DMS79 (cell line): ENCODE data around the gene PISD.
"Not testable (repeated sequence)": the region's sequence is repeated elsewhere in the genome, so short reads cannot be mapped to it uniquely, and the experiment has no call there.

Experiments used
- DNase-seq: peaks from one replicate; lab custom pipeline; 2025; lab: John Stamatoyannopoulos, UW

PISD gene

DNA sequence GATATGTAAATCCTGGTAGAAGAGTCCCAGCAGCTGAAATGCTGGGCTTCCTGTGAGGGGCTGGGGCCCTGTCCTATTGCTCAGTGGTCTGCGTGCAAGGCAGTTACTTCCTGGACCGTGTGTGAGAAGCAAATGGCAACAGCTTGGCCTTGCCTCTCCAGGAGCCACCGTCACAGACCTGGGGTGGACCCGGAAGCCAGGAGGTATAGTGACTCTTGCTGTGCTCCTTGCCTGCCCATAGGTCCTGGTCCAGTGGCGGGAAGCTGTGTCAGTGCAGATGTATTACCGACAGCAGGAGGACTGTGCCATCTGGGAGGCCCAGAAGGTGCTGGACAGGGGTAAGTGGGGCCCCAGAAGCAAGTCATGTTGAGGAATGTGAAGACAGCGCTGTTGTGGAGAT, 54.3 kb downstream of the PISD start:
- no peak for DNase-seq

DNA sequence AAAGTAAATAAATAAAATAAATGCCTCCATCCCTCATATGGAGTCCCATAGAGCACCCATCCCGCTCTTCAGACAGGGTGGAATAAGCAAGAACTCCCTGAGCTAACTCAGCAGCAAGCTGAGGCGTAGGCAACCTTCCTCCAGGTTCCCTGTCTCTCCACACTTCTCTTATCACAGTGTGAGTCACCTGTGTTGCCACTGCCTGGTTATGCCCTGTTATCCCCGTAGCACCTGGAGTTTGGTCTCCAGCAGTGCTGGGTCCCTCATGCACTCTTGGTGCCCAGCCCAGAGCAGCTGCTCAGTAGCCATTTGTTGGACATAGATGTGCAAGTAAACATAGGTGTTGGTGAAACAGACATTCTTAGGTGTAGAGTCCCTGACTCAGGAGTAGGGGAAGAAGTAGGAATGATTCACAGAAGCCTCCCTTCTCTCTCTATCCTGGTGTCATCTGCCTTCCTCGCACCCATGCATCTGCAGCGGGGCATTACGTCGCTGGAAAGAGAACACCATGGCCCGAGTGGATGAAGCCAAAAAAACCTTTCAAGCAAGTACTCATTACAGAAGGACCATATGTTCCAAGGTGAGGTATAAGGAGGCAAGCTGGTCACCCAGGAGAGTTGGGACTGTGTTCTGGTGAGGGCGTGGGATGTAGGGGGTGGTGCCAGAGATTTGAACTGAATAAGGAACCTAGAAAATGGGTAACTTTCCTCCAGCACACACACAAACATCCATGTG, 56.0 kb downstream of the PISD start:
- no peak for DNase-seq

DNA sequence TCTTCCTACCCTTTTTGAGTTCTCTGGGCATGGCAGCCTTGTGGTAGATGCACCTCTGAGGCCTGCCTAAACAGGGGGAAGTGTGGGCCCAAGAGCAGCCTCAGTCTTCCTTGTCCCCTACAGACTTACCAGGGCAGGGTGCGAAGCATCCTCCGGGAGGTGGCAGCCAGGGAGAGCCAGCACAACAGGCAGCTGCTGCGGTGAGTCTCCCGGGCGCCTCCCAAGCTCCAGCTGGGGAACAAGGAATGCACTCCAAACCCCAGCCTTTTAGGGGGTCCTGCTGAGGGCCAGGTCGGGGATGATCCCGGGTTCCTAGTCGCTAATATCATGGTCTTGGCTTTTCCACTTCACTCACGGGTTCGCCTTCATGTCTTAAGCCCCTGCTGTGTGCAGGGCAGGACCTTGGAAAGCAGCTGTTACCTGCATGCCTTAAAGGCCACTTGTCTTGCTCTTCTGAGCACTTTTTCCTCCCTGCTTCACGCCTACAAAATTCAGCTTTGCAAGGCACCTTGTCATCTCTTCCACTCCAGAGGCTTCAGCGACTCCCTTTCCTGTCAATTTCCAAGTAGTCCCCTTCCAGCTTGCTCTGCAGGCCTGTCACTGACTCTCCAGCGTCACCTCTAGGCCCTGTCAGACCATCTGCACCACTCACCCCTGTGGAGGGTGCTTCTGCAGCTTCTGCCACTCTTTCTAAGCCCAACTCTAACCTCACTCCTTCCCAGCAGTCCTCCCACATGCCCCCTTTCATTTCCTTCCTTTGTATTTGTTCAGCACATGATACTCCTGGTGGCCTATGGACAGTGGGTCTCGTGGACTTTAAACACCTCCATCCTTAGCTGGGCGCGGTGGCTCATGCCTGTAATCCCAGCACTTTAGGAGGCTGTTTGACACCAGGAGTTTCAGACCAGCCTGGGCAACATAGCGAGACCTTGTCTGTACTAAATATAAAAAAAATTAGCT, 57.0 kb downstream of the PISD start:
- peak; percentile 22 for DNase-seq

DNA sequence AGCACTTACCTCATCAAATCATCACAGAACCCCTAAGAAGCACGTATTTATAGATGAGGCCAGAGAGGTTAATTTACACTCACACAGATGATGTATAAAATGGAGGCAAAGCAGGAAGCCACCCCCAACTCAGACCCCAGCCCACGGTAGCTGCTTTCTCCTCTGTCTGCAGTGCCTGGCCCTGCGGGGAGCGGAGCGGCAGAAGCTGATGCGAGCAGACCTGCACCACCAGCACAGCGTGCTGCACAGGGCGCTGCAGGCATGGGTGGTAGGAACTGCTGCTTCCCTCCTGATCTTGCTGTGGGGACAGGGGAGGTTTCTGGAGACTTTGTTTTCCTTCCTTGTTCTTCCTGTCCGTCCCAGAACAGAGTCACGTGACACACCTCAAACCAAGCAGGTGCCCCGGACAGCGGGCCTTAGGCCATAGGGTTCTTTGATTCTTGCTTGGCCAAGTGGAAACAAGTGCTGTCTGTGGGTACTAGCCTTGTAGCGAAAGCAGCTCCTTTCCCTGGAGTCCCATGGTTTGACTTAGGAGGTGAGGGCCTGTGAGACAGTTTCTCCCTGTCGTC, 57.8 kb downstream of the PISD start:
- DNase-seq: no peak

DNA sequence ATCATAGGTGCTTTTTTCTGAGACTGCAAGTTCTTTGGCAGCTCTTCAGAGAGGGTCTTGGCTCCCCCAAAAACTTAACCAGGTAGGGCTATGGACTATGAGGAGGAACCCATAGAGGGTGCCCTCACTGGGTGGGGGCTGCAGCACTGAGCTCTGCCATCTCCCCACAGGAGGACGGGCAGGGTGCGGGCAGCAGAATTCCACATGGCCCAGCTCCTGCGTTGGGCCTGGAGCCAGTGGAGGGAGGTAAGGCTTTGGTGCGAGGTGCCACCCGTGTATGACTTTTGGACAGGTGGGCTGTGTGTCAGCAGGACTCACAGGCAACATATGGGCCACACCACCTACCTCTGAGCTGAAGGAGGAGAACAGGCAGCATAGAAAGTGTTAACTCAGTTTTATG, 58.4 kb downstream of the PISD start:
- DNase-seq: no peak

DNA sequence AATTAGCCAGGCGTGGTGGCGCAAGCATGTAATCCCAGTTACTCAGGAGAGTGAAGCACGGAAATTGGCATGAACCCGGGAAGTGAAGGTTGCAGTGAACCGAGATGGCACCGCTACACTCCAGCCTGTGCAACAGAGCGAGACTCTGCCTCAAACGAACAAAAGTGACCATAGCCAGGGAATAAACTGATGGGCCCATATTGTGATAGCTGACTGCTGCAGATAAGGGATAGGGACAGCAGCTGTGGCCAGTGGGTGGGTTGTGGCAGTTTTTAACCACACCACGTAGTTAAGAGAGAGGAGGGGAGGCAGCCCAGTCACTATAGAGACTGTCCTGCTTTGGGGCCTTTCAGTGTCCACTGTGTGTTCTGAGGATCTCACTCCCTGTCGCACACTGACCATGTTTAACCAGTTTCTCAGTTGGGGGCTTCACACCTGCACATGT, 58.9 kb downstream of the PISD start:
- DNase-seq: no peak

DNA sequence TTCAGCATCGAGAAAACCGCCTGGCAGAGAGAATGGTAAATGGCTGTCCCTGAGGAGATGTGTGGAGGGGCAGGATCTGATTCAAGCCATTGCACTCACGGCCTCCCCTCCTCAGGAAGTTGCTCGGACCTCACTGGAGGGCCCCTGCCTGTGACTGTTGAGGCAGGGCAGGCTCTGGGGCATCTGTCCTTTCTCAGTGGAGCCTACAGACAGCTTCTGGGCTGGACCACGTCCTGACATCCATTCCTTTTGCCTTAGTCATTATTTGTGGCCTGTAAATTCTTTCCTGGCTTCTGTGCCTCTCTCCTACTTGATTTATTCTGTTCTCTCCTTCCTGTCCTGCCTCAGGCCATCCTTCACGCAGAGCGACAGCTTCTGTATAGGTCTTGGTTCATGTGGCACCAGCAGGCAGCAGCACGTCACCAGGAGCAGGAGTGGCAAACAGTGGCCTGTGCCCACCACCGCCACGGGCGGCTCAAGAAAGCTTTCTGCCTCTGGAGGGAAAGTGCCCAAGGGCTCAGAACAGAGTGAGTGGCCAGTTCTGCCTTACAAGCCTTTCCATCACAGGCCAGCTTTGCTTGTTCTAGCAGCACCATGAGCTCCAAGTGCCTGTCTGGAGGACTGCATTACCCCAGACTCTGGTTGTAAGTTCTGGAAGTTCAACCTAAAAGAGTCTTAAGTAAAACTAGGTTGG, 59.6 kb downstream of the PISD start:
- DNase-seq: no peak

DNA sequence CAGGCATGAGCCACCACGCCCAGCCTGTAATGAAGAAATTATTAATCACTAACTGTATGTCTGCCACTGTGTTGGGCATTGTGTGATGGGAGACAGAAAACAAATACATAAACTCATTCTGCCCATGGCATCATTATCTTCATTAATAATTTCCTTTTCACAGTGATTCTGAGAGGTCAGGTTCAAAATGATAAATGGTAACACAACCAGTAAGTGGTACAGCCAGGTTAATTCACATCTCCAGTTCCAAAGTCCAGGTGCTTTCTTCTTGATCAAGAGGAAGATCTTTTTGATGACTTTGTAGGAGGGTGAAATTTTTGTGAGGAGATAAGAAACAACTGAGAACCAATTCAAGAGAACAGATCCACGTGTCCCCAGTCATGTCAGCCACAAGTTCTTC, 66.7 kb downstream of the PISD start:
- no peak for DNase-seq

DNA sequence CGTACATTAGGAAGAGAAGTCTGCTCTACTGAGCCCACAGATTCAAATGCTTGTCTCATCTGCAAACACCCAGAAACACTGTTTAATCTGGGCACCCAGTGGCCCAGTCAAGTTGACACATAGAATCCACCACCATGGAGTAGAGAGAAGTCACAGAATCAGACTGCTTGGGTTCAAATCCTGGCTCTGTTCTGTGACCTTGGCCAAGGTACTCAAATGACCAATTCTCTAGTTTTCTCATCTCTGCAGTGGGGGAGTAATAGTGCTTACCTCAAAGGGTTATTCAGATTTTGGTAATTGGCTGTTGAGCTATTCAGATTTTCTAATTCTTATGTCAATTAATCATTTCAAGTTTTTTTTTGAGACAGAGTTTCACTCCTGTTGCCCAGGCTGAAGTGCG, 71.9 kb downstream of the PISD start:
- DNase-seq: not testable (repeated sequence)

DNA sequence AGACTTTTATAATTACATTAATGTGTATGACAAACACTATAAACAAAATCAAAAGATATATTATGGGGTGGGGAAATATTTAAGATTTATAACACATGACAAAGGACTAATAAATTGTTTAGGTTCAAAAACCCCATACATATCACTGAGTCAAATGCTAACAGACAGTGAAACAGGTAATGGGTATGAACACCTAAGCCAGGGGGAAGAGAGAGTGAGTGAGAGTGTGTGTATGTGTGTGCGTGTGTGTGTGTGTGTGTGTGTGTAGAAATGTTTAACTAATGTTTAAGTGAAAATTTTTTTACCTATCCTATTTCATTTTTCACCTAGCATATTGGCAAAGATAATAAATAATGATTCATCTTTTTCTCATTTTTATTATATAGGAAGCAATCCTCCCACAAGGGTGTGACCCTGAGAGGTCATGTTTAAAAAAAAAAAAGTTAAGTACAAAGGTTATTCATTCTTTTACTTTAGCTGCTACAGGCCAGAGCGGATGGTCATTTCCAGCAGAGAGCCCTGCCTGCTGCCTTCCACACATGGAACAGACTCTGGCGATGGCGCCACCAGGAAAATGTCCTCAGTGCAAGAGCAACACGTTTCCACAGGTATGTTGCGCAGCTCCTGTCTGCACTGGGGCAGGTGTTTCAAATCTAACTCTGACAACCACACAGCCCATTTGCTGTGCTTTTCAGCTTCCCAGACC, 72.9 kb downstream of the PISD start:
- no peak for DNase-seq

DNA sequence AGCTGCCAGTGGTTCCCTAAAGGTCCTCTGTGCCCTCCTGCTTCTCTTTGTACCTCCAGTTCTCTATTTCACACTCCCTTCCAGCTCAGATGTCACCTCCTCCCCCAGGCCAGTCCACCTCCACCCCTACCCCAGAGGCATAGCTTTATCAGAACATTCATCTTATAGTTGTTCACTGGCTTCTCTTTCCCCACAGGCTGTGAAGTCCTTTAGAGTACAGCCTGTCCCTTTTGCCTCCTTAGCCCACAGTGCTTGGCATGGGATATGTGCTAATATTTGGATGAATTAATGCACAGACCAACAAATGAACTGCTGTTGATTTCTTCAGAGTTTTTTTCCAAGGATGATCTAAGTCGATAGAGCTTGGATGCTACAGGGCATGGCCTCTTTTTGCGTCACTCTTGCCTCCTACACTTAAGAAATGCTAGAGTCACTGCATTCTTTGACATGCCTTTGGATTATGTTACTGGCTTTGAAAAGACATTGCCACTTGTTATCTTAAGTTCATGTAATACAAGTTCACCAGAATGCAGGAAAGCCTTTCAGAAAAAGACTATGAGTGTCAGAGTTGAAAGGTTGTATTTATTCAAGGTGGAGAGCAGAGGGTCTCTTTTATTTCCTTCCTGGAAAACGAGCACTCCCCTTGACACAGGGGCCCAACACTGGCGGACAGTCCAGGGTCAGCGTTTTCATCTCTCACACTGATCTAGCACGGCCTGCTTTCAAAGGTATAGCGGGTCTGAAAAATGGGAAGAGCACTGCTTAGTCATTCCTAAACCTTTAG, 75.7 kb downstream of the PISD start:
- no peak for DNase-seq

DNA sequence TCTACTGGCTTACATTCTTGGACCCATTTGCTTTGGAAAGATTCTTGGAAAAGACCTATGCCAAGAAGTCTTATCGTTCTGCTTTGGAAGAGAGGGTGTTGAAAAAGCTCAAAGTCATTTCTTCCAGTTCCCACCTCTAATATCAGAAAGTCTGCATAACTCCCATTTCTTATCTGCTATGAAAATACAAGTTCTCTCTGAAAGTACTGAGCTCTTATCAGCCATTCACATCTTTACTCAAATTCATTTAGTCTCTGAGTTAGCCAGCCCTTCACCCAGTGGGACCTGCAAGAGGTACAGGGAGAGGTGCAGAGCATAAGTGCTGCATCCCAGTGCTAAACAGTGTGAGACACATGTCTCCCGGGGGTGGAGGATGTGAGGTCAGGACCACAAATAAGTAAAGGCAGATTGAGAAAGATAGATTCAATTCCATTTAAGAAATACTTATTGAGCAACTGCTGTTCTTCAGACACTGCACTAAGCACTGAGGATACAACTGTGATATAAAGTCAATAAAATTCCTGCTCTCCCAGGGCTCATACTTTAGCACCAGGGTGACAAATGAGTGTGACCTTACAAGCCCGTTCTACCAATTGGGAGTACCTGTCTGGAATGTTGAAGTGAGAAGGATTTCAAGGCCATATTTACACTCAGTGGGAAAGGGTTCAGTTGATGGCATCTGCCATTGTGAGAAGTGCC, 76.7 kb downstream of the PISD start:
- DNase-seq: no peak

DNA sequence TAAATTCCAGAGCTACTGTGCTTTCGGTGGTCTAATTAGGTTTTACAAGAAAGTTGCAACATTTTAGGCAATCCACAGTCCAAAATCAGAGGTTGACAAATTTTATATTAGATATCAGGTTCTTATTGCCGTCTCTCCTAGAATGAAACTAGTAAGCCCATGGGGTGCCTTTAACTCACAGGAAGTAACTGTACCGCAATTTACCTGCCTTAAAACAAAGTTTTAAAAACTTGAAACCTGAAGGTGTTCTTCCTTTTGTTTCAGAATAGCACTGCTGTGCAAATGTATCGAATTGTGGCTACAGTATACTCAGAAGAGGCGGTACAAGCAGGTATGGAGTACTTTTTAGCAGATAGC, 77.2 kb downstream of the PISD start:
- no peak for DNase-seq

DNA sequence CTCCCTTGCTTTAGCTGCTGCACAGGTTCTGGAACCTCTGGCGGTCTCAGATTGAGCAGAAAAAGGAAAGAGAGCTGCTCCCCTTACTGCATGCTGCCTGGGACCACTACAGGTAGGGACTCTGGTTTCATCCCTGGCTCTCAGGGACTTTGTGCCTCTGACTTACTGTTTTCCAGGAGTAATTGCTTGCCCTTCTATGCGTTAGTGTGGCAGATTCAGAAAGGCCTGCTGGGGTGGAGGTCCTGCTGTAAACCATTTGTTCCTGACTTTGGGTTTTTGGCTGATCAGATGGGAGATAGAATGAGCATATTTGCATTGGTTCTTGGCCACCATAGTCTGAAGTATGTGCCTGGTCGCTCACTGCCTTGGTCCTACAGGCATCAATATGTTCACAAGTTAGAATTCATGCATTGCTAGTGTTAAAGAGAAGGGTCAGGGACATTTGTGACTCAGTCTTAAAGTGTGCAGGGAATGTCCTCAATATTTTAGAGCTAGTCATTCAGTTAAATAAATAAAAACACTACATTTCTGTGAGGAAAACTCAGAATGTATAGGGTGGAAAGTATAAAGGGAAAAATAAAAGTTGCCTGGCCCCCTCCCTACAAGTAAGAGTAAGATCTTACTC, 78.0 kb downstream of the PISD start:
- no peak for DNase-seq

DNA sequence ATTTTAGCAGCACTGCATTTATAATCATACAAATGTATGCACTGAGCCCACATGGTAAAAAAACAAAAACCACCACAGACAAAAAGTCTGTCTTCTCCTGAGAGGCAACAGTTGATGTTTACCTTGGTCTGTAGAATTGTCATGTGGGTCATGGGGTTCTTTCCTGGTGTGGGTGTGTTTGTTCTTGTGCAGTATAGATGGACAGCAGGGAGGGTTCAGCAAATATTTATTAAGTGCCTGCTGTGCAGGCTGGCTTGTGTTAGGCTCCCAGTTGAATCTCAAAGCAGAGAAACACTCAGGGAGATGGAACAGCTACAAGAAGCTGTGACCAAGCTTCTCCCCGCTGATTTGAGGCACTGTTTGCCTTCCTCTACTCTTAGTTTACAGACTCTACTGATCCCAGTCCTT, 82.2 kb downstream of the PISD start:
- no peak for DNase-seq

DNA sequence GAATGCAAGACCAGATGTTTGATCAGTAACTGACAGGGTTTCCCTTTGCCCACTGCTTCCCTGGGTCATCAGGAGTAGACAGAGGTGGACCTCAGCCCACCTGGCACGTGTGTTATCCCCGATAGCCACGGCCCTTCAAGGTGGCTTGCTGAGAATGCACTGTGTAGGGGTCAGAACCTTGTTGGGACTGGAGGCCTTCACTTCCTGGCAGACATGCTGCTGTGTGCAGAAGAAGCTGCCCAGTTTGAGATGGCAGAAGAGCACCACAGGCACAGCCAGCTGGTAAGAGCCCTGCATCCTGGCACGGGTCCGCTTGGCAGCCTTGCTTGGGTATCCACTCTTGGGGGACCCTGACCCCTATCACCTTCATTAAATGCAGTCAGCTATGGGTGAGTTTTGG, 83.8 kb downstream of the PISD start:
- no peak for DNase-seq

DNA sequence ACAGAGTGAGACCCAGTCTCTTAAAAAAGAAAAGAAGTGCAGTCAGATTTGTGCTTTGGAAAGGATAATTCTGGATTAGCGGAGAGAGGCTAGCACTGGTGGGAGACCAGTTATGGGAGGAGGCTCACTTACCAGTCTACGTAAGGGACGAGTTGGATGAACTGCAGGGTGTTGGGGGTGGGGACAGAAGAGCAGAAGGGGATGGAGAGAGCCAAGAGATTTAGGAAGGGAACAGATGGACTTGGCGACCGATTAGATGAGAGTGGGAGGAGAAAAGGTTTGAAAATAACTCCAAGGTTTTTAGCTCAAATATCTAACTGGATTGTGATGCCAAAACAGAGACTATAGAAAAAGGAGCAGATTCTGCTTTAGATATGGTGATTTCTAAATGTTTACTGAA, 84.3 kb downstream of the PISD start:
- no peak for DNase-seq

DNA sequence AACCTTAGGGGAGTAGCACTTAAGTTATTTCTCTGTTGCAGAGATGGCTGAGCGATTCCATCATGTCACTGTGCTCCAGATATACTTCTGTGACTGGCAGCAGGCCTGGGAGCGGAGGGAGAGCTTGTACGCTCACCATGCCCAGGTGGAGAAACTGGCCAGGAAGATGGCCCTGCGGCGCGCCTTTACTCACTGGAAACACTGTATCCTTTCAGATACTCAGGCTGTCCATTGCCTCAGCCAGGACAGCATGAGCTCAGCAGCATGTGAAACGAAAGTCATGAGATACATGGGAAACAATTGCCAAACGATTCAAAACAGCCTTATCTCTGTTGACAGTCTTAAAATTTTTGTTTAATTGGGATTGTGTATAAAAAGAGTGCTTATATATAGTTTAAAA, 86.8 kb downstream of the PISD start:
- DNase-seq: no peak

DNA sequence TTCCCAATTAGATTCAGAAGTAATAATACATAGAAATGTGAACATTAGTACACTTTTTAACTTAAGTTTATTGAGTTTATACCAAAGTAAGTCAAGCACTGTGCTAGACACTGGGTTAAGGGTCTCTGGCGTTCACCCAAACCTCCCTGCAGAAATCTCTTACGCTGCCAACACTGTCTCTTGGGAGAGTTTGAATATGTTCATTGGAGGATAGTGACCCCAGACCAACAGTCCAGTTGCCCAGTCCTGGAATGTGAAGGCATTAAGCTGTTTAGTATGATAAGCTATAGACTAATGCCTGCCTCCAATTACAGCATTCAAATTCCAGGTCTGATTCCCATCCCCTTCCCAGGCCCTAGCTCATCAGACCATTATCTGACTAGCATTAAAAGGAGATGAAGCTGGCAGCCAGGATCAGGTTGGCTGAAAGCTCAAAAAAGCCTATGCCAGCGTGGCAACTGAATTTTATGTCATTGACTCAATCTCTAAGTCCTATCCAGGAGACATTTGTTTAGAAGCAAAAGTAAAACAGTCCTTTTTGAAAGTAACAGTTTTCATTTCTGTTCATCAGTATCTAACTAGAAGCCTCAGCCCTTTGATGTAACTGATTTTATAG, 87.9 kb downstream of the PISD start:
- DNase-seq: no peak
